Aorta (tissue), 5 donors: ENCODE measurements around the gene FCN2. TPM values are rescaled to one million over a fixed set of nuclear protein-coding genes. Genes with fewer than 3 reads are reported as not detected.

Source experiments
- ATAC-seq: fragments of 200-7000 bp; cut with Tn5 transposase; one replicate; pipeline ENCODE4 v1.9.1; 2022; ENCODE audit warnings: moderate library complexity; ENCODE audit not compliant: low FRiP score
- DNase-seq, 2 donors: peaks; one replicate each; pipeline ENCODE4 v3.0.0-alpha.2; 2020
- H3K27ac ChIP-seq, 2 donors: one replicate each; pipeline ENCODE4 v1.5.1; 2013; ENCODE audit warnings: low read length in 2 of 2, mild to moderate bottlenecking in 2 of 2, moderate library complexity in 2 of 2, control low read depth in 1 of 2, inconsistent platforms in 1 of 2, low read depth in 1 of 2
- H3K27me3 ChIP-seq, 2 donors: one replicate each; pipeline ENCODE4 v1.6.1; 2013; ENCODE audit warnings: control low read depth in 1 of 2, low read length in 1 of 2, mild to moderate bottlenecking in 1 of 2, moderate library complexity in 1 of 2; ENCODE audit not compliant: insufficient read depth in 2 of 2, control insufficient read depth in 1 of 2
- H3K36me3 ChIP-seq, 2 donors: one replicate each; pipeline ENCODE4 v1.6.1; 2013; ENCODE audit warnings: control low read depth in 1 of 2, low read length in 1 of 2, mild to moderate bottlenecking in 1 of 2; ENCODE audit not compliant: insufficient read depth in 2 of 2, control insufficient read depth in 1 of 2
- H3K4me1 ChIP-seq, 2 donors: one replicate each; pipeline ENCODE4 v1.6.1; 2013; ENCODE audit warnings: low read length in 2 of 2, control low read depth in 1 of 2, mild to moderate bottlenecking in 1 of 2, moderate library complexity in 1 of 2; ENCODE audit not compliant: insufficient read depth in 2 of 2, control insufficient read depth in 1 of 2
- H3K4me3 ChIP-seq, 2 donors: one replicate each; pipeline ENCODE4 v1.5.1; 2013; ENCODE audit warnings: low read length in 2 of 2, control low read depth in 1 of 2, mild to moderate bottlenecking in 1 of 2
- H3K9me3 ChIP-seq: one replicate; pipeline ENCODE4 v1.6.1; 2013; ENCODE audit warnings: mild to moderate bottlenecking, low read length; ENCODE audit not compliant: control insufficient read depth
- WGBS, 2 donors: extraction: QIAGEN DNeasy Blood & Tissue Kit; methylation state at CpG; one replicate each; pipeline ENCODE4 v1.1.7; 2013; 5-methylcytosine and 5-hydroxymethylcytosine counted together
- intact Hi-C, 2 donors: fragments of 100-400 bp; cut with DNase I; formaldehyde crosslinking; loops; one replicate each; pipeline versions ENCODE4 v1.14.2 to v1.15.0; 2022
- polyA plus RNA-seq, 2 donors: library from polyadenylated mRNA; stranded (reverse); fragments of 200-250 nt; gene quantifications; one replicate each; pipeline ENCODE4 v1.2.3, GENCODE V29; 2013
- total RNA-seq, 2 donors: library from RNA; stranded (reverse); fragmentation: NEBNext Ultra II Directional; extraction: Animal tissue kit (Norgen Biotek cat#: 25700); gene quantifications; one replicate each; pipeline ENCODE4 v1.2.1, GENCODE V29; 2021
- donor health status: healthy with polysubstance abuse.
- donor health status: Bipolar disorder and iron deficiency.
- donor health status: DM: no; HTN: no; CAD: no.
- donor health status: DM: no; HTN: no; CAD: no.
- donor health status: DM: yes; HTN: yes; CAD: no.

The FCN2 gene
- total and polyA plus RNA-seq, 4 donors, result 0.32 TPM; not detected in 3

DNA sequence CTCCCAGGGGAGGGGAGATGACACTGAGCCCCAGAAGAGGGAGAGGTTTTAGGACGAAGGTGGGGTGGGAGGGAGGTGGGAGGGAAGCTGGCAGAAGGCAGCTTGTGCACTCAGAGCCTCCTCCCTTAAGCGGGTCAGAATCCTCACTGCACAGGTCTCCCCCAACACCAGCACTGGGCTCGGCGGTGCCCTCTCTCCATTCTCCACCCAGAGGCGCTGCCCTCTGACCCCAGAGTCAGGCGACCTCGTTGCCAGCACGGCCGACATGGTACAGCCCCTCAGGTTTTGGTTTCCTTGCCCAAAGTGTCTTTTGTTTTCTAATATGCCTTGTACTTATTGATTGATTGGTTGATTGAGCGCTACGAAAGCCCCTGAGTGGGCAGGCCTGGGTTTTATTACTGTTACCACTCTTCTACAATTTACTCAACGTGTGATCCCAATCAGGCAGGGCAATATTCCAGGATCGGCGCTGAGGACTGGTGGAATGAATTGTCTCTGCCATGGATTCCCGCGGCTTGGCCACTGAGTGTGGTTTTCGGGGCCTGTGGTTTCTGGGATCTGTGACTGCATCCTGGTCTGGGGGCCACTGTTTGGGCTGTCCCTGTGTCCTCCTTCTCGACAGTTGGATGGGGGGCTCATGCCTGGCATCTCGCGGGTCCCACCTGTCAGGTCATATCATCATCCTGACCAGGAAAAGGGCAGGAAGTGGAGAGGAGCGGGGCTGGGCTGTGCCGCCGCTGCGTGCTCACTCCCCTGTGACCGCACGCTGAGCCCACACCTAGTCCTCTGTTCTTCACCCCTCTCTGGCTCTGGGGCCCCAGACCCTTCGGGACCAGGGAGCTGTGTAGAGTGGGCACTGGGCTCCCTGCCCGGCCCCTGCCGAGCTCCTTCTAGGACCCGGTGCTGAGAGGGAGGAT, 9.6 kb upstream of the FCN2 start:
- Histone ChIP-seq H3K27ac (no peak overlapping the region), H3K27me3 (no peaks in the 10 kb centered on the region), H3K36me3 (no peaks in the 10 kb centered on the region), H3K9me3 (no peaks in the 10 kb centered on the region), H3K4me3 (no peak overlapping the region), H3K4me1 (no peaks in the 10 kb centered on the region)
- intact Hi-C loops, result no loop called here
- WGBS, 2 donors, result 72 to 73% methylated on average over 30 of the region's 30 CpGs
- no peak for ATAC-seq
- peak in 1 of 2 donors; percentile 71 for DNase-seq

DNA sequence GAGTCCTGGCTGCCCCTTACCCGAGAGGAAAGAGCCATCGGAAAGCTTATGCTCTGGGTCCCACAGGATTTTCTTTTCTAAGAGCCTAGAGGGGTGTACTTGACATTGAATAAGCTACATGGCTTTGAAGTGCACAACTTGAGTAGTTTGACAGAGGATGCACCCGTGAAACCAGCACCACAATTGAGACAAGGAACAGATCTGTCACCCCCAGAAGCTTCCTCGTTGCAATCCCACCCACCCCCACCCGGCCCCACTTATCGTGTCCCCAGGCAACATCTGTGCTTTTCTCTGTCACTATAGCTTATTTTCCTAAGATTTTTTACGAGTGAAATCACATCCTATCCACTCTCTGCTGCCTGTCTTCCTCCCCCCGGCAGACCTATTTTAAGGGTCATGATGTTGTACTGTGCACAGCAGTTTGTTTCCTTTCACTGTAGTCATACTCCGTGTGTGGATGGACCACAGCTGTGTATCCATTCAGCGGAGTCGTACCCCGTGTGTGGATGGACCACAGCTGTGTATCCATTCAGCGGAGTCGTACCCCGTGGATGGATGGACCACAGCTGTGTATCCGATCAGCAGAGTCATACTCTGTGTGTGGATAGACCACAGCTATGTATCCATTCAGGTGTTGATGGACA, 8.8 kb upstream of the FCN2 start:
- H3K9me3 ChIP-seq, result no peaks in the 10 kb centered on the region
- WGBS, 2 donors, result 35 to 43% methylated on average over 16 of the region's 16 CpGs
- ATAC-seq (no peak), DNase-seq (peak in 1 of 2 donors; percentile 31)
- no peaks in the 10 kb centered on the region for H3K27me3 ChIP-seq
- H3K27ac ChIP-seq, result no peak overlapping the region
- intact Hi-C loops, result no loop called here
- H3K36me3 ChIP-seq, result no peaks in the 10 kb centered on the region
- H3K4me1 ChIP-seq, result no peaks in the 10 kb centered on the region
- no peak overlapping the region for H3K4me3 ChIP-seq

DNA sequence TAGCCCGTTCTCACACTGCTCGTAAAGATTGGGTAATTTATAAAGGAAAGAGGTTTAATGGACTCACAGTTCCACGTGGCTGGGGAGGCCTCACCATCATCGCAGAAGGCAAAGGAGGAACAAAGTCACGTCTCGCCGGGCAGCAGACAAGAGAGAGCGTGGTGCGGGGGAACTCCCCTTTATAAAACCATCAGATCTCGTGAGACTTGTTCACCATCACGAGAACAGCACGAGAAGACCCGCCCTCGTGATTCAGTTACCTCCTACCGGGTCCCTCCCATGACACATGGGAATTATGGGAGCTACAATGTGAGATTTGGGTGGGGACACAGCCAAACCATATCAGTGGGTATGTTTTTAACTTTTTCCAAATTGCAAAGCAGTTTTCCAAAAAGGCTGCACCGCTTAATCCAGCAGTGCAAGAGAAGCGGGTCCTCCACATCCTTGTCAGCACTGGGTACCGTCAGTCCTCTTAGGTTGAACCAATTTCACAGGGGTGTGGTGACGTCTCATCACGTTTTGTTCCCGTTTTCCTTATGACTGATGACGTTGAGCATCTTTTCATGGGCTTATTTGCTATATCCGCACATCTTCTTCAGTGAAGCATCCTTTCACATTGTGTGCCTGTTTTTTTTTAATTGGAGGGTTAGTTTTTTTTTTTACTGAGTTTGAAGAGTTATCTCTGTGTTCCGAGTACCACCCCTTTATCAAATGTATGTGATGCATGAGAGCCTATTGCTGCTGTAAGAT, 8.0 kb upstream of the FCN2 start:
- Histone ChIP-seq H3K4me1 (no peaks in the 10 kb centered on the region), H3K27ac (no peak overlapping the region), H3K27me3 (no peaks in the 10 kb centered on the region), H3K9me3 (no peaks in the 10 kb centered on the region), H3K36me3 (no peaks in the 10 kb centered on the region), H3K4me3 (no peak overlapping the region)
- 86 to 87% methylated on average over 24 of the region's 24 CpGs for WGBS, 2 donors
- DNase-seq, result peak in 1 of 2 donors; percentile 35
- ATAC-seq, result no peak
- intact Hi-C loops, result no loop called here

DNA sequence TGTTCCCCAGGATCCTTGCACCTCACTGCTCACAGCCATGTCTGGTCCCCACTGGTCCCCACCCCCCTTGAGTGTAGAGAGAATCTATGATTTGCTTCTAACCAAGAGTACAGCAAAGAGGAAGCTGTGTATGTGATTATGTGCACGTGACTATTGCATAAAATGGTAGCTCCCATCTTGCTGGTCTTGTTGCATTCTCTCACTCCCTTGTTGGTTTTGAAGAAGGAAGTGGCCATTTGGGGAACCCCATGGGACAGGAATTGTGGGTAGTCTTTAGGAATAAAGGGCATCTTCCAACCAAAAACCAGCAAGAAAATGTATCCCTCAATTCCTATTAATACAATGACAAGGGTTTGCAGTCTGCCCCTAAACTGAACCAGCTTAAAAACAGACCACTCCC, 5.2 kb upstream of the FCN2 start:
- no peaks in the 10 kb centered on the region for H3K4me1 ChIP-seq
- H3K4me3 ChIP-seq, result no peak overlapping the region
- H3K27ac ChIP-seq, result no peak overlapping the region
- DNase-seq, result no peak
- no peaks in the 10 kb centered on the region for H3K36me3 ChIP-seq
- 75 to 92% methylated on average over 1 of the region's 1 CpG for WGBS, 2 donors
- no peaks in the 10 kb centered on the region for H3K9me3 ChIP-seq
- intact Hi-C loops, result no loop called here
- ATAC-seq, result no peak
- H3K27me3 ChIP-seq, result no peaks in the 10 kb centered on the region

DNA sequence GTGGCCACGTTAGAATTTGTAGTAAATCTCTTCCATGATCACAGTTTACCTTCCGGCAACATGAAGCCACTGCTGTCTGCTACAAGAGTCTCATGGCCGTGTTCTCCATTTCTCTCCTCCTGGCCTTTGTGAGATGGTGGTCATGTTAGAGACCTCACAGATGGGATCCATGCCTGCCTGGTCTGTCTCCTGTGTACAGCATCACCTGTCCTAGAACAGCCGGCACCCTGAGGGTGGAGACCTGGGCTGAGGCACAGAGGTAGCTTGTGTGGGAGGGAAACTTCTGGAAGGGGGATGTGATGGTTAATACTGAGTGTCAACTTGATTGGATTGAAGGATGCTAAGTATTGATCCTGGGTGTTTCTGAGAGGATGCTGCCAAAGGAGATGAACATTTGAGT, 3.1 kb upstream of the FCN2 start:
- Histone ChIP-seq H3K4me3 (no peak overlapping the region), H3K27ac (no peak overlapping the region), H3K9me3 (no peaks in the 10 kb centered on the region), H3K36me3 (no peaks in the 10 kb centered on the region), H3K4me1 (no peaks in the 10 kb centered on the region), H3K27me3 (no peaks in the 10 kb centered on the region)
- peak in 1 of 2 donors; percentile 28 for DNase-seq
- ATAC-seq, result no peak
- WGBS, 2 donors, result 78 to 82% methylated on average over 4 of the region's 4 CpGs
- intact Hi-C loops, result no loop called here

DNA sequence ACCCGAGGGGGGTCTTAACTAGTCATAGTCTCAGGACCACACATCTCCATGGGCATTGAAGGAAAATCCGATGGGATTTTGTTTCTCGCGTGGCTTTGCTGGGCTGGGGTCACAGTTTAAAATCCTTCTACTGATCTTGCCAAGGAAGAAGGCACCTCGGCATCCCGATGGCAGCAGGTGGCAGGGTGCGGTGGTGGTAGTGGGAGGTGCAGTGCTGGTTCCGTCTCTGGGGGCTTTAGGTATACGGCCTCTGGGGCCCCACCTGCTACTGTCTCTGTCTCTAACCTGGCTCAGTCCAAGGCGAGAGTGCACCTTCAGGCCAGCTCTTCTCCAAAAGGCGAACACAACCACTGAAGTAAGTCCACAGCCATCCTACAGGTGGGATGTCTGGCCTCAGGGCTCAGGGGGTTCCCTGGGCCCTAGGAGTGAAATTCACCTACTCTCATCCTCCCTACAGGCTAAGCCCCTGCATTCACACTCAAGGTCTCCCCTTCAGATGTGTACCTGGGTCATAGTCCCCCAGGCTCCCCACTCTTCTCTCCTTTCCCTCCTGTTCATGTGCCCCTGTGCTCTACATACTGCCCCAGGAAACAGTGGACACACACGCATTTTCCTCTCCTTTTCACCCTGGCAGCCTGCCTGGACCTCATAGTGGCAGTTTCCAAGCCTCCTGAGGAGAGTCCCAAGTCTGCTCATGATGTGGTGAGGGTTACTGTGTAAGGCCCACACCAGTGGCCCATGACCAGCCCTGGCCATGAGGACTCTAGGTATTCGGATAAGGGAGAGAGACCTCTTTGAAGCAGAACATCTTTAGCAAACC, 736 bp upstream of the FCN2 start:
- ATAC-seq (no peak), DNase-seq (peak in 1 of 2 donors; percentile 56)
- 85 to 86% methylated on average over 13 of the region's 13 CpGs for WGBS, 2 donors
- Histone ChIP-seq H3K36me3 (no peaks in the 10 kb centered on the region), H3K9me3 (no peaks in the 10 kb centered on the region), H3K4me3 (no peak overlapping the region), H3K4me1 (no peaks in the 10 kb centered on the region), H3K27me3 (no peaks in the 10 kb centered on the region), H3K27ac (no peak overlapping the region)
- intact Hi-C loops, result no loop called here

DNA sequence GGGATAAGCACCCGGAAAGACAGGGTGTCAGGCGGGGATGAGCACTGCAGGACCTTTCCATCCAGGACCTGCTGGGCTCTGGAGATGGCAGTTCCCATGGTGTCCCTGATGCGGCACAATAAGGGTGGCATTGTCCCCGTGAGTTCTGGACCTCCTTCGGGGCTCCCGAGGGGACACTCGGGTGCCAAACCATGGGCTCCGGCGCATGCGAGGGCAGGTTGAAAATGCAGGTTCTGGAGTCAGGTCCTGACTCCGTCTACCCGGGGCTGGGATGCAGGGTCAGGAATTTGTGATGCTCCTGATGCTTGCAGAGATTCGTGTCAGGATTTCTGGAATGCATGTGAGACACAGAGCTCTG, 682 bp downstream of the FCN2 start:
- no peaks in the 10 kb centered on the region for H3K27me3 ChIP-seq
- H3K27ac ChIP-seq, result no peak overlapping the region
- intact Hi-C loops, result no loop called here
- H3K4me1 ChIP-seq, result no peaks in the 10 kb centered on the region
- no peak overlapping the region for H3K4me3 ChIP-seq
- WGBS, 2 donors, result 87% methylated on average over 13 of the region's 13 CpGs
- no peak for ATAC-seq
- no peaks in the 10 kb centered on the region for H3K36me3 ChIP-seq
- no peaks in the 10 kb centered on the region for H3K9me3 ChIP-seq
- peak in 1 of 2 donors; percentile 67 for DNase-seq

DNA sequence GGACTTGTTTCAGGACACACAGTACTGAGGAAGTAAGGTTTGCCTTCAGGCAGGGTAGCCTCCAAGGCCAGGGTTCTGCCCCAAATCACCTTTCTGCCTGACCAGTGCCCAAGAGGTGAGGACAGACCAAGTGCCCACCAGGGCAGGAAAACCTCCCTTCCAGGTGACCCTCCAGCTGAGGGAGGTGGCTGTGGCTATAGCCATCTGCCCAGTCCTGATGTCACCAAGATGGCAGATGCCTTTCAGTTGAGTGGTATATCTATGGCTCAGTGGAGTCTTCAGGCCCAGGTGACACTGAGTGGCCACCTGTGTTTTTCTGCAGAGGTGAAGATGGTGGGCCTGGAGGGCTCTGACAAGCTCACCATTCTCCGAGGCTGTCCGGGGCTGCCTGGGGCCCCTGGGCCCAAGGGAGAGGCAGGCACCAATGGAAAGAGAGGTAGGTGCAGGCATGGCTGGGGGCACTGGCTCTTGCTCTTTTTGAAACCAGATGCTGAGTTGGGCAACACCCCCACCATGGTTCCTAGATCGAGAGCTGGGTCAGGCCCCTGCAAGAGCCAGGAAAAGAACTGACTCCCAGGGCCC, 1.7 kb downstream of the FCN2 start:
- DNase-seq (peak in 1 of 2 donors; percentile 55), ATAC-seq (no peak)
- Histone ChIP-seq H3K27me3 (no peaks in the 10 kb centered on the region), H3K4me1 (no peaks in the 10 kb centered on the region), H3K9me3 (no peaks in the 10 kb centered on the region), H3K4me3 (no peak overlapping the region), H3K27ac (no peak overlapping the region), H3K36me3 (no peaks in the 10 kb centered on the region)
- intact Hi-C loops, result no loop called here
- WGBS, 2 donors, result 76 to 84% methylated on average over 3 of the region's 3 CpGs
